MCF 10A (cell line): ENCODE measurements around the gene PBRM1. TPM values are rescaled to one million over a fixed set of nuclear protein-coding genes. Genes with fewer than 3 reads are reported as not detected.

Experiments
- BruUV-seq: library from RNA; stranded (reverse); fragments of 400-500 nt; replicated peaks from 2 replicates; lab custom pipeline; 2021; lab: Mats Ljungman, UMichigan
- CTCF ChIA-PET: fragments of 300-600 bp; sonication (Branson Sonifier 250); formaldehyde crosslinking; extraction: SDS; loops from one replicate; lab custom pipeline; 2021; ENCODE audit warnings: antibody characterized with exemption, inconsistent platforms; lab: Yijun Ruan, JAX
- POLR2A ChIA-PET: fragments of 300-600, 350-650 bp; sonication (Branson Sonifier 250); formaldehyde crosslinking; extraction: SDS; loops from one replicate; lab custom pipeline; 2020; ENCODE audit warnings: antibody characterized with exemption, inconsistent platforms; lab: Yijun Ruan, JAX
- DNase-seq: peaks from one replicate; pipeline ENCODE4 v3.0.0-alpha.2; 2018; ENCODE audit not compliant: unreplicated experiment
- H3K27ac Mint-ChIP-seq: one replicate; pipeline ENCODE4 v1.8.0; 2022; ENCODE audit warnings: mild to moderate bottlenecking, low read depth, mixed read lengths; ENCODE audit not compliant: unreplicated experiment
- H3K27me3 Mint-ChIP-seq: one replicate; pipeline ENCODE4 v1.8.0; 2022; ENCODE audit warnings: mixed read lengths; ENCODE audit not compliant: insufficient read depth, unreplicated experiment
- H3K36me3 Mint-ChIP-seq: one replicate; pipeline ENCODE4 v1.8.0; 2022; ENCODE audit warnings: mild to moderate bottlenecking, moderate library complexity, mixed read lengths; ENCODE audit not compliant: insufficient read depth, unreplicated experiment
- H3K4me1 Mint-ChIP-seq: one replicate; pipeline ENCODE4 v1.8.0; 2022; ENCODE audit warnings: mixed read lengths; ENCODE audit not compliant: insufficient read depth, unreplicated experiment
- H3K4me3 Mint-ChIP-seq: one replicate; pipeline ENCODE4 v1.8.0; 2022; ENCODE audit warnings: mild to moderate bottlenecking, moderate library complexity, mixed read lengths; ENCODE audit not compliant: unreplicated experiment
- H3K9me3 Mint-ChIP-seq: one replicate; pipeline ENCODE4 v1.8.0; 2022; ENCODE audit warnings: mixed read lengths; ENCODE audit not compliant: unreplicated experiment
- CTCF ChIP-seq: fragments of 200-600 bp; IDR thresholded peaks from one replicate; pipeline ENCODE4 v1.8.0; 2022; ENCODE audit warnings: antibody characterized with exemption, mild to moderate bottlenecking; ENCODE audit not compliant: unreplicated experiment
- intact Hi-C: fragments of 100-400 bp; cut with micrococcal nuclease; formaldehyde crosslinking; loops from 2 replicates; pipeline ENCODE4 v1.14.1; 2022
- total RNA-seq: library from RNA; stranded (reverse); gene quantifications from 2 replicates; pipeline ENCODE4 v1.2.3, GENCODE V29; 2022

The PBRM1 gene
- total RNA-seq, 1 experiment from 2014 or later, result 56.9 TPM

- Mint-ChIP-seq H3K4me1 (peaks cover 4% of the 10 kb centered on the region), H3K36me3 (no peaks in the 10 kb centered on the region), H3K27ac (no peak overlapping the region), H3K27me3 (no peaks in the 10 kb centered on the region), H3K9me3 (no peaks in the 10 kb centered on the region), H3K4me3 (no peak overlapping the region)
- DNase-seq, result no peak
- POLR2A ChIA-PET, result no interaction called here
- BruUV-seq, result no TSS peak
- no peak for TF ChIP-seq CTCF
- CTCF ChIA-PET, result interaction anchor here (0.6 kb wide), 1 partner anchor 46 kb away, joined by 3 read pairs; no protein-coding TSS in a partner anchor
- intact Hi-C loops, result no loop called here
Observed at GRCh38 chr3:52518723-52519444, 166.8 kb downstream of the PBRM1 start.

GRCh38 chr3:52517796-52518722, 167.7 kb downstream of the PBRM1 start:
- intact Hi-C loops, result no loop called here
- no TSS peak for BruUV-seq
- H3K27me3 Mint-ChIP-seq, result no peaks in the 10 kb centered on the region
- ChIA-PET POLR2A (no interaction called here), CTCF (interaction anchor here (0.6 to 1.0 kb wide), 3 partner anchors 45 to 179 kb away, joined by 3 to 5 read pairs (median 3); no protein-coding TSS in a partner anchor)
- no peak overlapping the region for H3K4me3 Mint-ChIP-seq
- no peak overlapping the region for H3K27ac Mint-ChIP-seq
- H3K9me3 Mint-ChIP-seq, result no peaks in the 10 kb centered on the region
- TF ChIP-seq CTCF, result no peak
- H3K4me1 Mint-ChIP-seq, result peaks cover 4% of the 10 kb centered on the region
- DNase-seq, result no peak
- no peaks in the 10 kb centered on the region for H3K36me3 Mint-ChIP-seq

DNA sequence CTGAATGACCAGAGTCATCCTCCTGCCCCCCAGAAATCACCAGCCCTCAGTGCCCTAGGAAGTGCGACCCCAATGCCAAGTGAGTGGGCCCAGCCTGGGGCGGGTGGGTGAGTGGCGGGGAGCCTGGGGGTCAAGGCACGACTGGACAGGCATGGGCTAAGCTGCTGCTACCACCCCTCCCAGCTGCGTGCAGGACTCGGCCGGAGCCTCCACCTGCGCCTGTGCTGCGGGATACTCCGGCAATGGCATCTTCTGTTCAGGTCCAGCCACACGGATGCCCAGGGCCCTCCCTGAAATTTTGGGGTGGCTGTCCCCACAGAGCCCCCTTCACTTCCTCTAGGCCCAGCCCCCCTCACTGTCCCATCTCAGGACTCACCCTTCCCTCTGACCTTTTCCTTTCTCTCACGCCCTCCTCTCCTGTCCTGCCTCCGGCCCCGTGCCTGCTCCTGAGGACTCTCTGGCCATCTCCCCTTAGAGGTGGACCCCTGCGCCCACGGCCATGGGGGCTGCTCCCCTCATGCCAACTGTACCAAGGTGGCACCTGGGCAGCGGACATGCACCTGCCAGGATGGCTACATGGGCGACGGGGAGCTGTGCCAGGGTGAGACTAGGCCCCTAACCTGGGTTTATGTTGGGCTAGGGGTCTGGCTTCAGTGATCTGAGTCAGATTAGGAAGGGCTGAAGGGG, 169.1 kb downstream of the PBRM1 start:
- H3K27me3 Mint-ChIP-seq, result no peaks in the 10 kb centered on the region
- DNase-seq, result no peak
- intact Hi-C loops, result no loop called here
- H3K27ac Mint-ChIP-seq, result no peak overlapping the region
- no TSS peak for BruUV-seq
- no peak for TF ChIP-seq CTCF
- CTCF ChIA-PET, result no interaction called here
- H3K36me3 Mint-ChIP-seq, result no peaks in the 10 kb centered on the region
- H3K4me1 Mint-ChIP-seq, result peaks cover 4% of the 10 kb centered on the region
- H3K4me3 Mint-ChIP-seq, result no peak overlapping the region
- H3K9me3 Mint-ChIP-seq, result no peaks in the 10 kb centered on the region
- POLR2A ChIA-PET, result no interaction called here
